Measurements from ENCODE around the gene FAF1.

DNA sequence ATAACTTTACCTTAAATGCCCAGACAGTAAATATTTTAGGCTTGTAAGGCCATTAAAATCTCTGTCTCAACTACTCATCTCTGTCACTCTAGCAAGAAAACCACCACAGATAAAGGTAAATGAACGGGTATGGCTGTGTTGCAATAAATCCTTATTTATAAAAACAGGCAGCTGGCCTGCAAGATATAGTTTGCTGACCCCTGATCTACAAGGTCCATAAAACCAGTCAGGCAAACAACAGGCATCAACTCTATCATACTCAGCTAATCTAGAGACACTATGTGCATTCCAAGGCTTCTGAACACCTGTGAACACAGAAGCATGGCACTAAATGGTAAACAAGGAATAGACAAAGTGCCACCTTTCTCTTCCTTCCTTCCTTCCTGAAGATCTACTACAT is 9.7 kb downstream of the FAF1 start:
- TF ChIP-seq EP300 (IDR thresholded peaks at IDR 0.05) (no peak), POLR2AphosphoS5 (IDR thresholded peaks at IDR 0.05) (no peak)
- TF ChIP-seq, protein P1, sequence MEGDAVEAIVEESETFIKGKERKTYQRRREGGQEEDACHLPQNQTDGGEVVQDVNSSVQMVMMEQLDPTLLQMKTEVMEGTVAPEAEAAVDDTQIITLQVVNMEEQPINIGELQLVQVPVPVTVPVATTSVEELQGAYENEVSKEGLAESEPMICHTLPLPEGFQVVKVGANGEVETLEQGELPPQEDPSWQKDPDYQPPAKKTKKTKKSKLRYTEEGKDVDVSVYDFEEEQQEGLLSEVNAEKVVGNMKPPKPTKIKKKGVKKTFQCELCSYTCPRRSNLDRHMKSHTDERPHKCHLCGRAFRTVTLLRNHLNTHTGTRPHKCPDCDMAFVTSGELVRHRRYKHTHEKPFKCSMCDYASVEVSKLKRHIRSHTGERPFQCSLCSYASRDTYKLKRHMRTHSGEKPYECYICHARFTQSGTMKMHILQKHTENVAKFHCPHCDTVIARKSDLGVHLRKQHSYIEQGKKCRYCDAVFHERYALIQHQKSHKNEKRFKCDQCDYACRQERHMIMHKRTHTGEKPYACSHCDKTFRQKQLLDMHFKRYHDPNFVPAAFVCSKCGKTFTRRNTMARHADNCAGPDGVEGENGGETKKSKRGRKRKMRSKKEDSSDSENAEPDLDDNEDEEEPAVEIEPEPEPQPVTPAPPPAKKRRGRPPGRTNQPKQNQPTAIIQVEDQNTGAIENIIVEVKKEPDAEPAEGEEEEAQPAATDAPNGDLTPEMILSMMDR (IDR thresholded peaks at IDR 0.05), result no peak
